RWPE1 (cell line): ENCODE results near the gene CDX1.

Source experiments
- CTCF ChIA-PET: fragments of 350-600 bp; sonication (Branson Sonifier 250); formaldehyde crosslinking; extraction: SDS; loops from one replicate; lab custom pipeline; 2021; lab: Yijun Ruan, JAX
- POLR2A ChIA-PET: fragments of 400-600 bp; formaldehyde crosslinking; extraction: SDS; loops from one replicate; lab custom pipeline; 2020; ENCODE audit warnings: antibody characterized with exemption; ENCODE audit not compliant: low non-redundant PET; lab: Yijun Ruan, JAX
- DNase-seq: peaks from one replicate; pipeline ENCODE4 v3.0.0; 2012; ENCODE audit warnings: low spot score
- H3K27ac ChIP-seq: fragments of 450-650 bp; 2 replicates; pipeline ENCODE4 v1.5.1; 2017
- CTCF ChIP-seq: fragments of 450-650 bp; conservative IDR thresholded peaks from 2 replicates; pipeline ENCODE4 v1.5.1; 2017; ENCODE audit warnings: low read depth, mild to moderate bottlenecking

The CDX1 gene

GRCh38 chr5:150177721-150178120, 11.1 kb downstream of the CDX1 start:
- no peak for TF ChIP-seq CTCF
- ChIA-PET CTCF (interaction anchor here (0.9 kb wide), 1 partner anchor 9 kb away, joined by 3 read pairs; no protein-coding TSS in a partner anchor), POLR2A (no interaction called here)
- no peak for DNase-seq
- no peak overlapping the region for H3K27ac ChIP-seq

GRCh38 chr5:150178262-150178661, 11.7 kb downstream of the CDX1 start:
- ChIA-PET CTCF (no interaction called here), POLR2A (no interaction called here)
- no peak for DNase-seq
- H3K27ac ChIP-seq: no peak overlapping the region
- no peak for TF ChIP-seq CTCF

- DNase-seq: no peak
- H3K27ac ChIP-seq: no peak overlapping the region
- no peak for TF ChIP-seq CTCF
- ChIA-PET CTCF (interaction anchor here (1.0 kb wide), 1 partner anchor 57 kb away, joined by 4 read pairs; no protein-coding TSS in a partner anchor), POLR2A (no interaction called here)
These were observed 12.5 kb downstream of the CDX1 start for GRCh38 chr5:150179019-150179620.

GRCh38 chr5:150180241-150181026, 13.9 kb downstream of the CDX1 start:
- no peak overlapping the region for H3K27ac ChIP-seq
- DNase-seq: no peak
- TF ChIP-seq CTCF: no peak
- POLR2A ChIA-PET: interaction anchor here (0.6 kb wide), 1 partner anchor 13 kb away, joined by 6 read pairs; no protein-coding TSS in a partner anchor
- CTCF ChIA-PET: interaction anchor here (0.6 to 1.2 kb wide), 3 partner anchors 11 to 54 kb away, joined by 3 to 4 read pairs (median 3); no protein-coding TSS in a partner anchor

- CTCF ChIA-PET: interaction anchor here (0.7 to 1.2 kb wide), 2 partner anchors 10 to 24 kb away, joined by 3 to 4 read pairs; no protein-coding TSS in a partner anchor
These were observed 14.4 kb downstream of the CDX1 start for GRCh38 chr5:150181027-150181426.

More at GRCh38 chr5:150181027-150181426, 14.4 kb downstream of the CDX1 start:
- POLR2A ChIA-PET: no interaction called here
- no peak overlapping the region for H3K27ac ChIP-seq
- no peak for TF ChIP-seq CTCF
- DNase-seq: no peak
